Peyer's patch (tissue), 4 donors: ENCODE measurements around the gene CADM1.

Source experiments
- POLR2A ChIP-seq, 2 donors: fragments of 450-650 bp; IDR thresholded peaks; one replicate each; pipeline ENCODE4 v1.5.1; 2017; ENCODE audit warnings: antibody characterized with exemption in 2 of 2, mild to moderate bottlenecking in 2 of 2, moderate library complexity in 2 of 2
- TF ChIP-seq, protein P1 (sequence below), 6 experiments: fragments of 450-650 bp in 4 of 6; fragments of 200-600 bp in 2 of 6; sonication (generic) in 1 of 6; IDR thresholded peaks; one replicate each; pipeline ENCODE4 v1.5.1; 2017 to 2019; ENCODE audit warnings: antibody characterized with exemption in 6 of 6, mild to moderate bottlenecking in 3 of 6, moderate library complexity in 1 of 6

GRCh38 chr11:115525531-115526006, 21.4 kb upstream of the CADM1 start:
- TF ChIP-seq, protein P1, sequence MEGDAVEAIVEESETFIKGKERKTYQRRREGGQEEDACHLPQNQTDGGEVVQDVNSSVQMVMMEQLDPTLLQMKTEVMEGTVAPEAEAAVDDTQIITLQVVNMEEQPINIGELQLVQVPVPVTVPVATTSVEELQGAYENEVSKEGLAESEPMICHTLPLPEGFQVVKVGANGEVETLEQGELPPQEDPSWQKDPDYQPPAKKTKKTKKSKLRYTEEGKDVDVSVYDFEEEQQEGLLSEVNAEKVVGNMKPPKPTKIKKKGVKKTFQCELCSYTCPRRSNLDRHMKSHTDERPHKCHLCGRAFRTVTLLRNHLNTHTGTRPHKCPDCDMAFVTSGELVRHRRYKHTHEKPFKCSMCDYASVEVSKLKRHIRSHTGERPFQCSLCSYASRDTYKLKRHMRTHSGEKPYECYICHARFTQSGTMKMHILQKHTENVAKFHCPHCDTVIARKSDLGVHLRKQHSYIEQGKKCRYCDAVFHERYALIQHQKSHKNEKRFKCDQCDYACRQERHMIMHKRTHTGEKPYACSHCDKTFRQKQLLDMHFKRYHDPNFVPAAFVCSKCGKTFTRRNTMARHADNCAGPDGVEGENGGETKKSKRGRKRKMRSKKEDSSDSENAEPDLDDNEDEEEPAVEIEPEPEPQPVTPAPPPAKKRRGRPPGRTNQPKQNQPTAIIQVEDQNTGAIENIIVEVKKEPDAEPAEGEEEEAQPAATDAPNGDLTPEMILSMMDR (IDR thresholded peaks at IDR 0.05): no peak
- TF ChIP-seq POLR2A (IDR thresholded peaks at IDR 0.05): no peak
